Natural killer cell (primary cell): ENCODE results near the gene C8G. TPM values are rescaled to one million over a fixed set of nuclear protein-coding genes. Genes with fewer than 3 reads are reported as not detected.

Experiments
- ATAC-seq, 3 donors: fragments of 150-1000 bp in 2 of 3; fragments of 200-7000 bp in 1 of 3; cut with Tn5 transposase; 1 replicate in 1 of 3; 2 replicates in 2 of 3; pipeline ENCODE4 v1.10.0; 2021; ENCODE audit warnings: mild to moderate bottlenecking in 2 of 3, moderate library complexity in 2 of 3
- DNase-seq, 2 donors: peaks; one replicate each; pipeline versions ENCODE4 v3.0.0 to v3.0.0-alpha.2; 2013 to 2021; ENCODE audit warnings: mixed read lengths in 1 of 2
- H3K27ac ChIP-seq: one replicate; pipeline ENCODE4 v1.5.1; 2013; ENCODE audit warnings: mild to moderate bottlenecking, low read length
- H3K27me3 ChIP-seq: one replicate; pipeline ENCODE4 v1.6.1; 2013; ENCODE audit warnings: low read length; ENCODE audit not compliant: control insufficient read depth, insufficient read depth
- H3K36me3 ChIP-seq: one replicate; pipeline ENCODE4 v1.6.1; 2013; ENCODE audit warnings: low read length; ENCODE audit not compliant: control insufficient read depth, insufficient read depth
- H3K4me1 ChIP-seq: one replicate; pipeline ENCODE4 v1.6.1; 2013; ENCODE audit warnings: low read length; ENCODE audit not compliant: control insufficient read depth, insufficient read depth
- H3K4me3 ChIP-seq: one replicate; pipeline ENCODE4 v1.5.1; 2013; ENCODE audit warnings: low read length
- H3K9me3 ChIP-seq: one replicate; pipeline ENCODE4 v1.6.1; 2013; ENCODE audit warnings: low read length; ENCODE audit not compliant: control insufficient read depth, insufficient read depth
- H3K27ac Mint-ChIP-seq, 2 donors: one replicate each; pipeline ENCODE4 v1.8.0; 2022; ENCODE audit warnings: mild to moderate bottlenecking in 2 of 2, mixed read lengths in 2 of 2, moderate library complexity in 1 of 2
- H3K27me3 Mint-ChIP-seq, 2 donors: one replicate each; pipeline ENCODE4 v1.8.0; 2022; ENCODE audit warnings: low read depth in 2 of 2, mixed read lengths in 2 of 2
- H3K36me3 Mint-ChIP-seq: one replicate; pipeline ENCODE4 v1.8.0; 2022; ENCODE audit warnings: mixed read lengths
- H3K4me1 Mint-ChIP-seq, 2 donors: one replicate each; pipeline ENCODE4 v1.8.0; 2022; ENCODE audit warnings: mixed read lengths in 2 of 2
- H3K4me3 Mint-ChIP-seq: one replicate; pipeline ENCODE4 v1.8.0; 2022; ENCODE audit warnings: mild to moderate bottlenecking, moderate library complexity, mixed read lengths
- H3K9me3 Mint-ChIP-seq, 2 donors: one replicate each; pipeline ENCODE4 v1.8.0; 2022; ENCODE audit warnings: mixed read lengths in 2 of 2
- CTCF ChIP-seq: fragments of 200-600 bp; IDR thresholded peaks from one replicate; pipeline ENCODE4 v1.8.0; 2022; ENCODE audit warnings: antibody characterized with exemption
- WGBS: methylation state at CpG from one replicate; pipeline ENCODE4 v1.1.7; 2013; ENCODE audit warnings: missing lambda C conversion rate; ENCODE audit not compliant: insufficient coverage; 5-methylcytosine and 5-hydroxymethylcytosine counted together
- intact Hi-C: fragments of 100-400 bp; cut with micrococcal nuclease; formaldehyde crosslinking; loops from one replicate; pipeline ENCODE4 v1.14.2; 2022
- total RNA-seq, 4 donors: library from RNA; stranded (reverse); fragments of 120-200 nt in 1 of 4; gene quantifications; one replicate each; pipeline versions ENCODE4 v1.2.3 to v1.2.4, GENCODE V29; 2013 to 2022

Gene C8G
- total RNA-seq, 3 donors from 2014 or later (not counting 1 experiment from before 2014, with no cell fraction given), result 3.9 to 8.5 (median 7.3) TPM

GRCh38 chr9:136974817-136975535 is 29.9 kb downstream of the C8G start:
- peak overlapping the region; percentile 83 for H3K4me3 Mint-ChIP-seq
- ATAC-seq (no peak), DNase-seq (peak in 1 of 2 donors; percentile 45)
- H3K9me3 ChIP-seq, result no peaks in the 10 kb centered on the region
- no peak for TF ChIP-seq CTCF
- H3K4me3 ChIP-seq, result peak overlapping the region; percentile 26
- H3K4me1 Mint-ChIP-seq, result peaks cover 6 to 41% of the 10 kb centered on the region in 2 donors
- H3K27me3 Mint-ChIP-seq, result no peaks in the 10 kb centered on the region
- no peaks in the 10 kb centered on the region for H3K36me3 ChIP-seq
- peak overlapping the region; percentile 51 for H3K27ac ChIP-seq
- intact Hi-C loops, result no loop called here
- H3K9me3 Mint-ChIP-seq, result no peaks in the 10 kb centered on the region
- no peaks in the 10 kb centered on the region for H3K27me3 ChIP-seq
- peak overlapping the region; percentile 78 to 80 for H3K27ac Mint-ChIP-seq
- H3K36me3 Mint-ChIP-seq, result no peaks in the 10 kb centered on the region
- 34% methylated on average over 15 of the region's 15 CpGs for WGBS
- H3K4me1 ChIP-seq, result peaks cover 59% of the 10 kb centered on the region

- Mint-ChIP-seq H3K27ac (peak overlapping the region; percentile 78 to 80), H3K27me3 (no peaks in the 10 kb centered on the region), H3K4me1 (peaks cover 6 to 39% of the 10 kb centered on the region in 2 donors), H3K4me3 (peak overlapping the region; percentile 83), H3K9me3 (no peaks in the 10 kb centered on the region), H3K36me3 (no peaks in the 10 kb centered on the region)
- Histone ChIP-seq H3K36me3 (no peaks in the 10 kb centered on the region), H3K4me1 (peaks cover 59% of the 10 kb centered on the region), H3K27me3 (no peaks in the 10 kb centered on the region), H3K9me3 (no peaks in the 10 kb centered on the region), H3K27ac (peak overlapping the region; percentile 51), H3K4me3 (peak overlapping the region; percentile 26)
- DNase-seq, result peak in 1 of 2 donors; percentile 55
- intact Hi-C loops, result no loop called here
- WGBS, result 10% methylated on average over 14 of the region's 14 CpGs
- ATAC-seq, result peak; percentile 11 to 19 (median 17)
- TF ChIP-seq CTCF, result peak; percentile 44
Measured at GRCh38 chr9:136975644-136976043, 30.6 kb downstream of the C8G start.

- H3K27ac ChIP-seq, result peak within 1 kb of the TSS; percentile 48
Measured at GRCh38 chr9:136977223-136977622, 32.2 kb downstream of the C8G start, which contains the start of gene PTGDS. Gene PTGDS (plus strand): TSS chr9:136977504. CDS start chr9:136977579, 75 bp downstream.

More at GRCh38 chr9:136977223-136977622, 32.2 kb downstream of the C8G start, which contains the start of gene PTGDS:
- no peaks in the 10 kb centered on the region for H3K27me3 Mint-ChIP-seq
- peak within 1 kb of the TSS; percentile 78 to 80 for H3K27ac Mint-ChIP-seq
- ATAC-seq (no peak), DNase-seq (no peak)
- H3K4me1 Mint-ChIP-seq, result peaks cover 6 to 39% of the 10 kb centered on the region in 2 donors
- no peak for TF ChIP-seq CTCF
- Histone ChIP-seq H3K4me3 (peak within 1 kb of the TSS; percentile 44), H3K27me3 (no peaks in the 10 kb centered on the region), H3K9me3 (no peaks in the 10 kb centered on the region), H3K36me3 (no peaks in the 10 kb centered on the region), H3K4me1 (peaks cover 59% of the 10 kb centered on the region)
- intact Hi-C loops, result no loop called here
- WGBS, result 83% methylated on average over 10 of the region's 10 CpGs
- no peaks in the 10 kb centered on the region for H3K36me3 Mint-ChIP-seq
- H3K4me3 Mint-ChIP-seq, result peak within 1 kb of the TSS; percentile 83
- H3K9me3 Mint-ChIP-seq, result no peaks in the 10 kb centered on the region
